PC-3 (cell line): Measurements from ENCODE around the gene CYS1. TPM values are rescaled to one million over a fixed set of nuclear protein-coding genes. Genes with fewer than 3 reads are reported as not detected.

Source experiments
- ATAC-seq: fragments of 200-7000 bp; cut with Tn5 transposase; 2 replicates; pipeline ENCODE4 v1.9.1; 2020; ENCODE audit warnings: mild to moderate bottlenecking, moderate library complexity
- BruUV-seq: library from RNA; stranded (reverse); fragments of 400-500 nt; replicated peaks from 2 replicates; lab custom pipeline; 2021; lab: Mats Ljungman, UMichigan
- CTCF ChIA-PET: fragments of 300-600 bp; sonication (Branson Sonifier 250); formaldehyde crosslinking; loops from one replicate; lab custom pipeline; 2022; ENCODE audit warnings: antibody characterized with exemption; lab: Charles Lee
- POLR2A ChIA-PET: fragments of 300-600 bp; sonication (Branson Sonifier 250); formaldehyde crosslinking; loops from one replicate; lab custom pipeline; 2022; ENCODE audit warnings: antibody characterized with exemption; ENCODE audit not compliant: unreplicated experiment; lab: Charles Lee
- DNase-seq: peaks from one replicate; pipeline ENCODE4 v3.0.0-alpha.2; 2015
- H2AFZ ChIP-seq: fragments of 300-600 bp; sonication (generic); 2 replicates; pipeline ENCODE4 v1.6.0; 2016; ENCODE audit warnings: antibody characterized with exemption, low read length
- H3F3A ChIP-seq: fragments of 300-600 bp; sonication (generic); one replicate; pipeline ENCODE4 v1.6.0; 2017; ENCODE audit warnings: antibody characterized with exemption, low read length, control low read depth, mild to moderate bottlenecking; ENCODE audit not compliant: unreplicated experiment
- H3K27ac ChIP-seq: fragments of 300-600 bp; sonication (generic); 2 replicates; pipeline ENCODE4 v1.5.1; 2016; ENCODE audit warnings: mild to moderate bottlenecking, low read length
- H3K27me3 ChIP-seq: fragments of 300-600 bp; sonication (generic); 2 replicates; pipeline ENCODE4 v1.6.1; 2016; ENCODE audit warnings: low read length, mixed read lengths
- H3K36me3 ChIP-seq: fragments of 300-600 bp; sonication (generic); 2 replicates; pipeline ENCODE4 v1.6.1; 2016; ENCODE audit warnings: low read depth, mixed run types, low read length, mixed read lengths
- H3K4me1 ChIP-seq: fragments of 300-600 bp; sonication (generic); 2 replicates; pipeline ENCODE4 v1.5.1; 2016; ENCODE audit warnings: low read length; ENCODE audit not compliant: insufficient read depth
- H3K4me2 ChIP-seq: fragments of 300-600 bp; sonication (generic); 2 replicates; pipeline ENCODE4 v1.6.0; 2016; ENCODE audit warnings: low read length
- H3K4me3 ChIP-seq: fragments of 300-600 bp; sonication (generic); 2 replicates; pipeline ENCODE4 v1.5.1; 2016; ENCODE audit warnings: mild to moderate bottlenecking, low read length, mixed read lengths
- H3K79me2 ChIP-seq: fragments of 300-600 bp; sonication (generic); 2 replicates; pipeline ENCODE4 v1.6.1; 2017; ENCODE audit warnings: low read length, mixed read lengths
- H3K9ac ChIP-seq: fragments of 300-600 bp; sonication (generic); 2 replicates; pipeline ENCODE4 v1.6.0; 2016; ENCODE audit warnings: mild to moderate bottlenecking, low read length
- H3K9me2 ChIP-seq: fragments of 300-600 bp; sonication (generic); replicated peaks from 2 replicates; pipeline ENCODE4 v1.6.1; 2016; ENCODE audit warnings: mixed run types, low read length, mixed read lengths
- H3K9me3 ChIP-seq: fragments of 300-600 bp; sonication (generic); 2 replicates; pipeline ENCODE4 v1.6.1; 2016; ENCODE audit warnings: low read length, mixed read lengths
- H4K20me1 ChIP-seq: fragments of 300-600 bp; sonication (generic); 2 replicates; pipeline ENCODE4 v1.6.1; 2016; ENCODE audit warnings: low read length, mixed read lengths
- CTCF ChIP-seq: fragments of 300-600 bp; sonication (generic); conservative IDR thresholded peaks from 2 replicates; pipeline ENCODE4 v1.5.1; 2017; ENCODE audit warnings: antibody characterized with exemption, low read depth, mild to moderate bottlenecking, low read length
- EZH2 ChIP-seq: fragments of 300-600 bp; sonication (generic); IDR thresholded peaks from one replicate; pipeline ENCODE4 v1.6.1; 2017; ENCODE audit warnings: antibody characterized with exemption, mild to moderate bottlenecking, low read length; ENCODE audit not compliant: unreplicated experiment
- EZH2phosphoT487 ChIP-seq: fragments of 300-600 bp; sonication (generic); IDR thresholded peaks from 2 replicates; pipeline ENCODE4 v1.6.1; 2018; ENCODE audit warnings: mild to moderate bottlenecking, antibody characterized with exemption, low read length, borderline replicate concordance
- intact Hi-C: fragments of 100-400 bp; cut with micrococcal nuclease; formaldehyde crosslinking; loops from 2 replicates; pipeline ENCODE4 v1.9.0; 2023
- total RNA-seq: library from RNA; depleted of rRNA; stranded (reverse); fragments of >200 nt; gene quantifications from 2 replicates; pipeline ENCODE4 v1.2.3, GENCODE V29; 2014

Gene CYS1
- total RNA-seq, 1 experiment from 2014 or later = 0.15 TPM

GRCh38 chr2:10075571-10076209 lies 4.5 kb downstream of the CYS1 start:
- no peak for ATAC-seq
- no peak overlapping the region for H2AFZ ChIP-seq
- ChIA-PET CTCF (interaction anchor here (3.7 kb wide), 1 partner anchor 333 kb away, joined by 13 read pairs; no protein-coding TSS in a partner anchor), POLR2A (no interaction called here)
- no peaks in the 10 kb centered on the region for H3K36me3 ChIP-seq
- H3K4me3 ChIP-seq = no peak overlapping the region
- intact Hi-C loops = no loop called here
- DNase-seq = no peak
- H3K4me2 ChIP-seq = no peak overlapping the region
- H3K9me2 ChIP-seq = no peaks in the 10 kb centered on the region
- no TSS peak for BruUV-seq
- no peaks in the 10 kb centered on the region for H3K4me1 ChIP-seq
- H3K27ac ChIP-seq = no peak overlapping the region
- H4K20me1 ChIP-seq = no peaks in the 10 kb centered on the region
- no peak for TF ChIP-seq EZH2
- TF ChIP-seq EZH2phosphoT487 = no peak
- no peak for TF ChIP-seq CTCF
- no peaks in the 10 kb centered on the region for H3K9me3 ChIP-seq
- H3K79me2 ChIP-seq = no peaks in the 10 kb centered on the region
- H3F3A ChIP-seq = no peaks in the 10 kb centered on the region
- no peak overlapping the region for H3K9ac ChIP-seq
- H3K27me3 ChIP-seq = peaks cover 48% of the 10 kb centered on the region

GRCh38 chr2:10075101-10075500 lies 5.1 kb downstream of the CYS1 start:
- ATAC-seq (no peak), DNase-seq (no peak)
- BruUV-seq = no TSS peak
- H3K9me3 ChIP-seq = no peaks in the 10 kb centered on the region
- ChIA-PET CTCF (interaction anchor here (3.7 kb wide), 1 partner anchor 334 kb away, joined by 13 read pairs; no protein-coding TSS in a partner anchor), POLR2A (no interaction called here)
- no peak for TF ChIP-seq EZH2phosphoT487
- TF ChIP-seq CTCF = no peak
- no peak for TF ChIP-seq EZH2
- intact Hi-C loops = no loop called here
- H3K9me2 ChIP-seq = no peaks in the 10 kb centered on the region
- no peaks in the 10 kb centered on the region for H3F3A ChIP-seq
- H3K27me3 ChIP-seq = peaks cover 44% of the 10 kb centered on the region
- no peak overlapping the region for H3K9ac ChIP-seq
- no peak overlapping the region for H3K4me2 ChIP-seq
- no peaks in the 10 kb centered on the region for H3K4me1 ChIP-seq
- H3K79me2 ChIP-seq = no peaks in the 10 kb centered on the region
- no peaks in the 10 kb centered on the region for H4K20me1 ChIP-seq
- no peak overlapping the region for H2AFZ ChIP-seq
- no peaks in the 10 kb centered on the region for H3K36me3 ChIP-seq
- no peak overlapping the region for H3K27ac ChIP-seq
- no peak overlapping the region for H3K4me3 ChIP-seq

GRCh38 chr2:10073706-10074105 lies 6.5 kb downstream of the CYS1 start:
- Histone ChIP-seq H3K9ac (no peak overlapping the region), H3K4me1 (no peaks in the 10 kb centered on the region), H3K4me2 (no peak overlapping the region), H3K79me2 (no peaks in the 10 kb centered on the region), H3K27ac (no peak overlapping the region), H3K4me3 (no peak overlapping the region), H2AFZ (no peak overlapping the region), H4K20me1 (no peaks in the 10 kb centered on the region), H3K36me3 (no peaks in the 10 kb centered on the region), H3K9me2 (no peaks in the 10 kb centered on the region), H3F3A (no peaks in the 10 kb centered on the region), H3K9me3 (no peaks in the 10 kb centered on the region), H3K27me3 (peaks cover 35% of the 10 kb centered on the region)
- intact Hi-C loops = loop anchor here (2.0 to 5.0 kb wide), 3 partner anchors 39 to 594 kb away; no protein-coding TSS in a partner anchor
- no TSS peak for BruUV-seq
- no peak for TF ChIP-seq EZH2phosphoT487
- no peak for TF ChIP-seq CTCF
- no peak for TF ChIP-seq EZH2
- no peak for ATAC-seq
- CTCF ChIA-PET = interaction anchor here (0.6 to 4.7 kb wide), 6 partner anchors 18 to 361 kb away, joined by 3 to 86 read pairs (median 4); no protein-coding TSS in a partner anchor
- POLR2A ChIA-PET = no interaction called here
- DNase-seq = no peak
